WI38 (cell line): ENCODE results near the gene MTHFD2.
"Not testable (repeated sequence)": the region's sequence is repeated elsewhere in the genome, so short reads cannot be mapped to it uniquely, and the experiment has no call there.

Experiments used
- H3K4me3 ChIP-seq: 2 replicates; pipeline ENCODE4 v1.5.1; 2011; ENCODE audit warnings: low read depth, mild to moderate bottlenecking, control low read depth, low read length
- TF ChIP-seq, protein P1 (sequence below): IDR thresholded peaks from 2 replicates; pipeline ENCODE4 v1.5.1; 2012; ENCODE audit warnings: low read depth, mild to moderate bottlenecking, control low read depth, low read length

The MTHFD2 gene

DNA sequence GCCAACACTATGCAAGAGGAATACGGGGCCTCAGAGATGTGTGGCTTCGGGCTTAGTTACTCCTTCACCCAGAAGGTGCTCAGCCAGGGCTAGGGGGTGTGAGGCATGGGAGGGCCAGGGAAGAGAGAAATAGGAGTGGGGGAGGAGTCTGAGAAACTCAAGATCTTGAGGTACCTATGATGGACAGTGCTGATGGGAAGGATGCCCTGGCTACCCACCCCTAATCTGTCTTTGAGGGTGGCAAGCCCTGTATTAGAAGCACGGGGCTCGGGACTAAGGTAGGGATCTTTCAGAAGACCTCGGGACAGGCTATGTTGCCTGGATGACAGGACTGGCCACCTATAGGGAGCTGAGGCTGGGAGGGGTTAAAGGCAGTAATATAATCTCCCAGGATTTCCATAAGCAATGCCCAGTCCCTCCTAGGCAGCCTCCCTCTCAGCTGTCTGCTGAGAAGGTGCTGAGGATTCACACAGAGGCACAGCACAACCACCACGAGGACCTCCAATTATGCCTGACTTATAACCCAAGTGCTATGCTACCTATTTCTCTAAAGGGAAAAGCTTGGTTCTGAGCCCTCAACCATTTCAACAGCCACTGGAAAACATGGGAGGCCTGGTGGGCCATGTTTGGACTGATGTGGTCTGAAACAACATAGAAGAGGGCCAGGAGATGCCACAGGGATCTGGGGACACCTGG, 23.3 kb downstream of the MTHFD2 start:
- no peak overlapping the region for H3K4me3 ChIP-seq
- TF ChIP-seq, protein P1, sequence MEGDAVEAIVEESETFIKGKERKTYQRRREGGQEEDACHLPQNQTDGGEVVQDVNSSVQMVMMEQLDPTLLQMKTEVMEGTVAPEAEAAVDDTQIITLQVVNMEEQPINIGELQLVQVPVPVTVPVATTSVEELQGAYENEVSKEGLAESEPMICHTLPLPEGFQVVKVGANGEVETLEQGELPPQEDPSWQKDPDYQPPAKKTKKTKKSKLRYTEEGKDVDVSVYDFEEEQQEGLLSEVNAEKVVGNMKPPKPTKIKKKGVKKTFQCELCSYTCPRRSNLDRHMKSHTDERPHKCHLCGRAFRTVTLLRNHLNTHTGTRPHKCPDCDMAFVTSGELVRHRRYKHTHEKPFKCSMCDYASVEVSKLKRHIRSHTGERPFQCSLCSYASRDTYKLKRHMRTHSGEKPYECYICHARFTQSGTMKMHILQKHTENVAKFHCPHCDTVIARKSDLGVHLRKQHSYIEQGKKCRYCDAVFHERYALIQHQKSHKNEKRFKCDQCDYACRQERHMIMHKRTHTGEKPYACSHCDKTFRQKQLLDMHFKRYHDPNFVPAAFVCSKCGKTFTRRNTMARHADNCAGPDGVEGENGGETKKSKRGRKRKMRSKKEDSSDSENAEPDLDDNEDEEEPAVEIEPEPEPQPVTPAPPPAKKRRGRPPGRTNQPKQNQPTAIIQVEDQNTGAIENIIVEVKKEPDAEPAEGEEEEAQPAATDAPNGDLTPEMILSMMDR: no peak

DNA sequence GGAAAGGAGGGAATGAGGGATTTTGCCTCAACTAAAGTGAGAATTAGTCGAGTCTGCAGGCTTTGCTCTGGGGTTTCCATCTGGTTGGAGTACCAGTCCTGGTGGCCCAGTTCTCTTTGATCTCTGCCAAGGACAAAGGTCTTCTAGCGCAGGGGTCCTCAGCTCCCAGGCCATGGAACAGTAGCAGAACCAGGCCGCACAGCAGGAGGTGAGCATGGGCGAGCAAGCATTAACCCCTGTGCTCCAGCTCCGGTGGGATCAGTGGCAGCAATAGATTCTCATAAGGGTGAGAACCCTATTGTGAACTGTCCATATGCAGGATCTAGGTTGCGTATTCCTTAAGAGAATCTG, 23.9 kb downstream of the MTHFD2 start:
- no peak overlapping the region for H3K4me3 ChIP-seq
- TF ChIP-seq, protein P1: no peak

DNA sequence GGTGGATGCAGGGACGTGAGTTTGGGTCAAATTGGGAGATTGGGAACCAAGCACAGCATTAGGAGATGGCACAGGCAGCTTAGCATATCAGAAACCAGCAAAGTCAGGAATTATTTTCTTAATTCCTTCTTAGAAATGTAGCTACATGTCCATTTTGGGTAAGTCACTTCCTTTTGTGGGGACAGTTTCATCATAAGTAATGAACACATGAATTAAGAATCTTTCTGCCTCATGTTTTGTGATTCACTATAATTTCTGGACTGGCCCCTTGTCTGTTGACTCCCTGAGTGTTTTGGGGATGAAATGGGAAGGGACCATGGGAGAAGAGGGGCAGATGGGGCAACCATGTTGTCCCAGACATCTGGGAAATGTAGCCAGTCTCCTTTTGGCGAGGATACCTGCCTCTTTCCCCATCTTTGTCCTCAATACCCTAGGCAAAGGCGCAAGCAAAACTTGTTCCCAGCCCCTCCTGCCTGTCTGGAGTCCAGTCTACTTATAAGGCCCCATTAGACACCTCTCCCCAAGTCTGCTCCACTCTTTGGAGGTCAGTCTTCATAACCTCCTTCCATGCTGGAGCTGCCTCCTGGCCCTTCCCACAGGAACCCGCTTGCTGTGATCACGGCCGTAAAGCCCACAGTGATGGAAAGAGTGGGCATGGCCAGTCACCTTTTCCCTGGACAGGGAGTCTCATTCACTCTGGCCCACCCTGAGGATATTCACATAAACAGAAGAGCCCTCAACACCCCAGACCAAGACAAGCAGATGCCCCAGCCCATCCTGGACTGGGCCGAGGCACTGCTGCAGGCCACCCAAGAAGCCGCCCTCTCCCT, 25.7 kb downstream of the MTHFD2 start:
- no peak overlapping the region for H3K4me3 ChIP-seq
- TF ChIP-seq, protein P1: no peak

DNA sequence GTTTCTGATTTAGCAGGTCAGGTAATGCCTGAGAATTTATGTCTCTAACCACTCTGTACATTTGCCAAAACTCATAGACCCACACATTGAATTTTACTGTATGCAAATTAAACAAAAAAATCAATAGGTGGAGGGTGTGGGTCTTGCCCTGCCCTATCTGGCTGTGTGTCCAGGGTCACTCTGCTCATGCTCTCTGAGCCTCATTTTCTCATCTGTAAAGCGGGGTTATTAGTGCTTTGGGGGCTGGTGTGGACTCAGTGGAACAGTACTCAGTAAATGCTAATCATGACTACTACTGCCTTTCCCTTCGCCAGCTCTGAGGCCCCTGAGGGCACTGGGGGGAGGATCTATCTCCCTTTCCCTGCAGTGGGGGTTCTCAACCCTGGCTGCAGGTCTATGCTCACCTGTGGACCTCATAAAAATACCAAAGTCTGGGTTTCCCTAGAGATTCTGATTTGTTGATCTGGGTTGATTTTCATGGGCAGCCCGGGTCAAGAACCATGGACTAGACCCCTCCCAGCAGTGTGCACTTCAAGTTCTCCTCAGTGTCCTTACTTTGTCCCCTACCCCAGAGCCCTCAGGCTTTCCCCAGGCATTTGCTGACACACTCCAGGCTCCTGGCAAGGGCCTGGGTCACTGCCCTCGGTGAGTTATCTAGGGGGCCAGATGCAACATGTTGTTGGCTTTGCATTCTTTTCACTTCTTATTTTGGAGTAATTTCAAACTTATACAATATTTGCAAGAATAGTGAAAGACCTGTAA, 27.5 kb downstream of the MTHFD2 start:
- TF ChIP-seq, protein P1: no peak
- no peak overlapping the region for H3K4me3 ChIP-seq

DNA sequence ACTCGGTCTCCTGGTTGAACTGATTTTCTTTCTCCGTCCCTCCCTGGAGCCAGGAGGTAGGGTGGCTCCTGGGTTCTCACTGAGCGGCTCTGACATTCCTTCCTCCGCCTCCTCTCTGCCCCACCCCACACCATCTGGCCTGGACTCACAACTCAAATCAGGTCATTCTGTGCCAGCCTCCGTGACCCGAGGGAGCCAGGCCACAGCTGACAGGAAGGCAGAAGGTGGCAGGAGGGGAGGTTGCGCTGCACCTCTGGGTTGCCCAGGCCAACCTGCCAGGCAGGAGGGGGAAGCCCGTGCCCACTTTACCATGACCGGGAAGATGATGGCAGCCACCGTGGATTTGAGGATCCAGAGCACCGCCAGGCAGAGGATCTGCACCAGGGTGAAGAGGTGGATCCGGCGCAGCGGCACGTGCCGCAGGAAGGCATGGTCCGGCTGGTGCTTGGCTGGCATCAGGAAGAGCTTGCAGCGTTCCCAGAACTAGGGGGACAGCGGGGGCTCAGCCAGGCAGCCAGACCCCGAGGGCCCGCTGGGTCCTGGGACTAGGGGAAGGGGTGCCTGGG, 28.3 kb downstream of the MTHFD2 start:
- no peak overlapping the region for H3K4me3 ChIP-seq
- TF ChIP-seq, protein P1: no peak

DNA sequence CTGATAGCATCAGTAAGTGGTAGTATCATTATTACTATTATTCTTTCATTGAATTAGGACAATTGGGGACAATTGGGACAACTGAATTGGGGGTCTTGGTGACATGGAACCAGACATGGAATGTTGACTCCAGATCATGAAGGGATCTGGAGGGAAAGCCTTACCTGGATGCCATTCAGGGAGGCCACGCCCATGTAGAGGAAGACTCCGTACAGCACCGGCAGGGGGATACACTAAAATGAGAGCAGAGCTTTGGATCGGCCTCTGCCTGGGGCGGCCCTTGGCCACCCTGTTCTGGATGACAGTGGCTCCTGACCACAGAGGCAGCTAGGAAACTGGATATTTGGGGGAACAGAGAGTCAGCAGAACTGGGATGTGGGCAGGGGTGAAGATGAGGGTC, 29.2 kb downstream of the MTHFD2 start:
- H3K4me3 ChIP-seq: no peak overlapping the region
- TF ChIP-seq, protein P1: no peak

DNA sequence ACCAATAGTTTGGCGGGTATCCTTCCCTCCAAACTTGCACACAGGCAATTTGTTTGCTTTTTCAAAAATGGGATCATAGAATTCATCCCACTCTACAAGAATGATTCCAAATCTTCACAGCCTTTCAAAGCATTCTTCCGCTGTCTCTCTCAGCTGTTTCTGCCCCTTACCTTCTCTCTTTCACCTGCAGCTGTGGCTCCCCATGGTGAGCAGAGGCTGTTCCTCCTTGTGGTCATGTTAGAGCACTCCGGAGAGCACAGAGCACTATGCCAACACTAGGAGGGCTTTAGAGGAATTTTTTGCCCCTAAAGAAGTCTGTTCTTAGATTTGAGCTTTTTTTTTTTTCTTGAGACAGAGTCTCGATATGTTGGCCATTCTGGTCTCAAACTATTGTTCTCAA, 30.4 kb downstream of the MTHFD2 start:
- TF ChIP-seq, protein P1: no peak
- no peak overlapping the region for H3K4me3 ChIP-seq

DNA sequence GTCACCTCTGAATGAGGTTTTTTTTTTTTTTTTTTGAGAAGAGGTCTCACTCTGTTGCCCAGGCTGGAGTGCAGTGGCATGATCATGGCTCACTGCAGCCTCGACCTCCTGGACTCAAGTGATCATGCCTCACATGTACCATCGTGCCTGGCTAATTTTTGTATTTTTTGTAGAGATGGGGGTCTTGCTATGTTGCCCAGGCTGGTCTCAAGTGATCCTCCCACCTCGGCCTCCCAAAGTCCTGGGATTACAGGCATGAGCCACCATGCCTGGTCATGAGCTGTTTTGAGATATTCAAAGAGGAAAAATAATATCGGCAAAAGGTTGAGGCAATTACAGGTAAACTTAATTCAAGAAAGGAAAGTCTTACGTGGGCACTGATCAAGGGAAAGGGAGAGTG, 31.4 kb downstream of the MTHFD2 start:
- H3K4me3 ChIP-seq: not testable (repeated sequence)
